ENCODE results near the gene ELSPBP1. TPM values are rescaled to one million over a fixed set of nuclear protein-coding genes. Genes with fewer than 3 reads are reported as not detected.
"Not testable (repeated sequence)": the region's sequence is repeated elsewhere in the genome, so short reads cannot be mapped to it uniquely, and the experiment has no call there.

The ELSPBP1 gene
- total RNA-seq (not detected), polyA plus RNA-seq (not detected)
- long read RNA-seq, donor 1, result 0 reads
- long read RNA-seq, donor 2, result 0 reads
- long read RNA-seq, donor 3, result 0 reads
- long read RNA-seq, donor 4, result 0 reads
- long read RNA-seq, donor 5, result 0 reads

- H3K27me3 ChIP-seq (ENCODE audit: control insufficient read depth in 3 of 3, insufficient read depth in 3 of 3, low read length in 2 of 3), result peaks cover 0 to 7% (median 0%) of the 10 kb centered on the region in 3 donors
- no peak within 1 kb of the TSS for H3K4me3 ChIP-seq
- 57 to 69% methylated on average over 5 of the region's 5 CpGs for WGBS, 2 donors
- H3K36me3 ChIP-seq (ENCODE audit: control insufficient read depth in 4 of 4, insufficient read depth in 4 of 4, low read length in 4 of 4), result no peaks in the 10 kb centered on the region
- no peak within 1 kb of the TSS for H3K27ac ChIP-seq (ENCODE audit: low read depth in 1 of 2, low read length in 1 of 2)
- no peaks in the 10 kb centered on the region for H3K4me1 ChIP-seq (ENCODE audit: control insufficient read depth in 5 of 5, insufficient read depth in 5 of 5, low read length in 5 of 5)
- peaks cover 0 to 2% (median 0%) of the 10 kb centered on the region in 4 donors for H3K9me3 ChIP-seq (ENCODE audit: control insufficient read depth in 4 of 4, insufficient read depth in 3 of 4, low read length in 3 of 4)
- no peak within 1 kb of the TSS for H3K9ac ChIP-seq (ENCODE audit: insufficient read depth in 1 of 2, low read length in 2 of 2)
- no peak for TF ChIP-seq CTCF (IDR thresholded peaks at IDR 0.05; ENCODE audit: control extremely low read depth, extremely low read depth)
- no peak for ATAC-seq (ENCODE audit: insufficient read depth, low FRiP score)
- no peak for DNase-seq
These were observed at the start of gene ELSPBP1 for GRCh38 chr19:47994209-47994802. Gene ELSPBP1, plus strand, starts transcription at chr19:47994632. Its CDS starts 14,036 bp downstream, at chr19:48008668.

GRCh38 chr19:47949852-47950521, 44.4 kb upstream of the ELSPBP1 start:
- not testable (repeated sequence) for H3K36me3 ChIP-seq (ENCODE audit: control insufficient read depth in 4 of 4, insufficient read depth in 4 of 4, low read length in 4 of 4); H3K4me1 ChIP-seq (ENCODE audit: control insufficient read depth in 5 of 5, insufficient read depth in 5 of 5, low read length in 5 of 5); DNase-seq; H3K27ac ChIP-seq (ENCODE audit: low read depth in 1 of 2, low read length in 1 of 2); H3K4me3 ChIP-seq; H3K27me3 ChIP-seq (ENCODE audit: control insufficient read depth in 3 of 3, insufficient read depth in 3 of 3, low read length in 2 of 3); H3K9ac ChIP-seq (ENCODE audit: insufficient read depth in 1 of 2, low read length in 2 of 2); ATAC-seq (ENCODE audit: insufficient read depth, low FRiP score); H3K9me3 ChIP-seq (ENCODE audit: control insufficient read depth in 4 of 4, insufficient read depth in 3 of 4, low read length in 3 of 4)
- 89 to 90% methylated on average over 18 to 19 of the region's 24 CpGs for WGBS, 2 donors

GRCh38 chr19:47952132-47952531, 42.3 kb upstream of the ELSPBP1 start:
- not testable (repeated sequence) for H3K27me3 ChIP-seq (ENCODE audit: control insufficient read depth in 3 of 3, insufficient read depth in 3 of 3, low read length in 2 of 3); H3K4me3 ChIP-seq; H3K4me1 ChIP-seq (ENCODE audit: control insufficient read depth in 5 of 5, insufficient read depth in 5 of 5, low read length in 5 of 5); H3K9ac ChIP-seq (ENCODE audit: insufficient read depth in 1 of 2, low read length in 2 of 2); H3K36me3 ChIP-seq (ENCODE audit: control insufficient read depth in 4 of 4, insufficient read depth in 4 of 4, low read length in 4 of 4); H3K9me3 ChIP-seq (ENCODE audit: control insufficient read depth in 4 of 4, insufficient read depth in 3 of 4, low read length in 3 of 4); H3K27ac ChIP-seq (ENCODE audit: low read depth in 1 of 2, low read length in 1 of 2); DNase-seq; ATAC-seq (ENCODE audit: insufficient read depth, low FRiP score)
- no CpG with 5 or more reads among the region's 21 CpGs for WGBS, 2 donors

GRCh38 chr19:47955936-47956335, 38.5 kb upstream of the ELSPBP1 start:
- H3K9me3 ChIP-seq (ENCODE audit: control insufficient read depth in 4 of 4, insufficient read depth in 3 of 4, low read length in 3 of 4); ATAC-seq (ENCODE audit: insufficient read depth, low FRiP score); H3K4me3 ChIP-seq; H3K27ac ChIP-seq (ENCODE audit: low read depth in 1 of 2, low read length in 1 of 2); H3K9ac ChIP-seq (ENCODE audit: insufficient read depth in 1 of 2, low read length in 2 of 2); H3K36me3 ChIP-seq (ENCODE audit: control insufficient read depth in 4 of 4, insufficient read depth in 4 of 4, low read length in 4 of 4); H3K27me3 ChIP-seq (ENCODE audit: control insufficient read depth in 3 of 3, insufficient read depth in 3 of 3, low read length in 2 of 3); DNase-seq; H3K4me1 ChIP-seq (ENCODE audit: control insufficient read depth in 5 of 5, insufficient read depth in 5 of 5, low read length in 5 of 5): not testable (repeated sequence)
- 93 to 95% methylated on average over 7 of the region's 11 CpGs for WGBS, 2 donors

GRCh38 chr19:47973529-47973928, 20.9 kb upstream of the ELSPBP1 start:
- Histone ChIP-seq H3K36me3 (ENCODE audit: control insufficient read depth in 4 of 4, insufficient read depth in 4 of 4, low read length in 4 of 4) (no peaks in the 10 kb centered on the region), H3K27me3 (ENCODE audit: control insufficient read depth in 3 of 3, insufficient read depth in 3 of 3, low read length in 2 of 3) (peaks cover 0 to 7% (median 3%) of the 10 kb centered on the region in 3 donors), H3K4me1 (ENCODE audit: control insufficient read depth in 5 of 5, insufficient read depth in 5 of 5, low read length in 5 of 5) (no peaks in the 10 kb centered on the region), H3K9me3 (ENCODE audit: control insufficient read depth in 4 of 4, insufficient read depth in 3 of 4, low read length in 3 of 4) (peaks cover 0 to 4% (median 0%) of the 10 kb centered on the region in 4 donors), H3K9ac (ENCODE audit: insufficient read depth in 1 of 2, low read length in 2 of 2) (no peak overlapping the region), H3K4me3 (no peak overlapping the region), H3K27ac (ENCODE audit: low read depth in 1 of 2, low read length in 1 of 2) (no peak overlapping the region)
- 83 to 85% methylated on average over 6 of the region's 6 CpGs for WGBS, 2 donors
- ATAC-seq (ENCODE audit: insufficient read depth, low FRiP score) (no peak), DNase-seq (no peak)
- no peak for TF ChIP-seq CTCF (IDR thresholded peaks at IDR 0.05; ENCODE audit: control extremely low read depth, extremely low read depth)

Measured in lung (tissue), 16 donors.